Naive thymus-derived CD4-positive, alpha-beta T cell (primary cell): ENCODE measurements around the gene ICA1L. TPM values are rescaled to one million over a fixed set of nuclear protein-coding genes. Genes with fewer than 3 reads are reported as not detected.
"Not testable (repeated sequence)": the region's sequence is repeated elsewhere in the genome, so short reads cannot be mapped to it uniquely, and the experiment has no call there.

Source experiments
- ATAC-seq: fragments of 150-1000 bp; cut with Tn5 transposase; 2 replicates; pipeline ENCODE4 v1.10.0; 2021; ENCODE audit warnings: mild to moderate bottlenecking, moderate library complexity
- CTCF ChIA-PET: fragments of 350-600 bp; sonication (Branson Sonifier 250); formaldehyde crosslinking; loops from one replicate; lab custom pipeline; 2021; ENCODE audit warnings: antibody characterized with exemption; lab: Charles Lee
- POLR2A ChIA-PET: fragments of 350-600 bp; sonication (Branson Sonifier 250); formaldehyde crosslinking; loops from one replicate; lab custom pipeline; 2021; ENCODE audit warnings: antibody characterized with exemption, inconsistent platforms; lab: Charles Lee
- DNase-seq, 9 donors: peaks; one replicate each; pipeline versions ENCODE4 v3.0.0 to v3.0.0-alpha.2; 2020 to 2022; ENCODE audit warnings: mixed read lengths in 1 of 9
- H3K27ac ChIP-seq: one replicate; pipeline ENCODE4 v1.7.0; 2013; ENCODE audit warnings: mild to moderate bottlenecking, low read depth, low read length, moderate library complexity
- H3K27me3 ChIP-seq, 2 donors: one replicate each; pipeline ENCODE4 v1.7.0; 2013; ENCODE audit warnings: low read length in 2 of 2, mild to moderate bottlenecking in 2 of 2, moderate library complexity in 2 of 2; ENCODE audit not compliant: control insufficient read depth in 2 of 2, insufficient read depth in 2 of 2
- H3K36me3 ChIP-seq, 3 experiments: 1 replicate in 2 of 3; 2 replicates in 1 of 3; pipeline ENCODE4 v1.7.0; 2013; ENCODE audit warnings: low read length in 3 of 3, mild to moderate bottlenecking in 3 of 3, moderate library complexity in 1 of 3; ENCODE audit not compliant: insufficient read depth in 3 of 3, control insufficient read depth in 2 of 3
- H3K4me1 ChIP-seq, 2 donors: one replicate each; pipeline ENCODE4 v1.7.0; 2013; ENCODE audit warnings: low read length in 2 of 2, mild to moderate bottlenecking in 2 of 2, moderate library complexity in 1 of 2; ENCODE audit not compliant: control insufficient read depth in 2 of 2, insufficient read depth in 2 of 2
- H3K4me3 ChIP-seq: 2 replicates; pipeline ENCODE4 v1.7.0; 2013; ENCODE audit warnings: mild to moderate bottlenecking, low read length
- H3K9me3 ChIP-seq, 3 experiments: 1 replicate in 2 of 3; 2 replicates in 1 of 3; pipeline ENCODE4 v1.7.0; 2013; ENCODE audit warnings: low read length in 3 of 3; ENCODE audit not compliant: control insufficient read depth in 2 of 3
- H3K27ac Mint-ChIP-seq, 9 donors: one replicate each; pipeline ENCODE4 v1.8.0; 2020 to 2022; ENCODE audit warnings: mixed read lengths in 9 of 9, mild to moderate bottlenecking in 8 of 9, moderate library complexity in 5 of 9, inconsistent platforms in 2 of 9
- H3K27me3 Mint-ChIP-seq, 5 donors: one replicate each; pipeline ENCODE4 v1.8.0; 2021 to 2022; ENCODE audit warnings: mixed read lengths in 5 of 5, mild to moderate bottlenecking in 1 of 5
- H3K36me3 Mint-ChIP-seq, 5 donors: one replicate each; pipeline ENCODE4 v1.8.0; 2020 to 2022; ENCODE audit warnings: mixed read lengths in 5 of 5, mild to moderate bottlenecking in 3 of 5, inconsistent platforms in 1 of 5
- H3K4me1 Mint-ChIP-seq, 7 donors: one replicate each; pipeline ENCODE4 v1.8.0; 2020 to 2022; ENCODE audit warnings: mixed read lengths in 7 of 7, mild to moderate bottlenecking in 3 of 7, inconsistent platforms in 1 of 7
- H3K4me3 Mint-ChIP-seq, 10 donors: one replicate each; pipeline ENCODE4 v1.8.0; 2020 to 2022; ENCODE audit warnings: mild to moderate bottlenecking in 10 of 10, mixed read lengths in 10 of 10, moderate library complexity in 6 of 10, inconsistent platforms in 2 of 10
- H3K9me3 Mint-ChIP-seq, 11 donors: one replicate each; pipeline ENCODE4 v1.8.0; 2020 to 2022; ENCODE audit warnings: mixed read lengths in 11 of 11, mild to moderate bottlenecking in 4 of 11, inconsistent platforms in 1 of 11, moderate library complexity in 1 of 11
- intact Hi-C, 2 donors: fragments of 100-400 bp; cut with micrococcal nuclease; formaldehyde crosslinking; loops; one replicate each; pipeline ENCODE4 v1.15.1; 2023
- polyA plus RNA-seq, 2 donors: library from polyadenylated mRNA; unstranded; fragments of 300-500 nt; fragmentation: Illumina TruSeq; gene quantifications; one replicate each; pipeline ENCODE4 v1.2.3, GENCODE V29; 2021
- total RNA-seq, 6 experiments: library from RNA in 5 of 6; stranded (reverse) in 5 of 6; gene quantifications; 1 replicate in 5 of 6; 2 replicates in 1 of 6; pipeline ENCODE4 v1.2.3 and lab custom pipeline; 2021 to 2026

The ICA1L gene
- total and polyA plus RNA-seq, 7 experiments from 2014 or later, result 0.65 to 4.6 (median 2.4) TPM

DNA sequence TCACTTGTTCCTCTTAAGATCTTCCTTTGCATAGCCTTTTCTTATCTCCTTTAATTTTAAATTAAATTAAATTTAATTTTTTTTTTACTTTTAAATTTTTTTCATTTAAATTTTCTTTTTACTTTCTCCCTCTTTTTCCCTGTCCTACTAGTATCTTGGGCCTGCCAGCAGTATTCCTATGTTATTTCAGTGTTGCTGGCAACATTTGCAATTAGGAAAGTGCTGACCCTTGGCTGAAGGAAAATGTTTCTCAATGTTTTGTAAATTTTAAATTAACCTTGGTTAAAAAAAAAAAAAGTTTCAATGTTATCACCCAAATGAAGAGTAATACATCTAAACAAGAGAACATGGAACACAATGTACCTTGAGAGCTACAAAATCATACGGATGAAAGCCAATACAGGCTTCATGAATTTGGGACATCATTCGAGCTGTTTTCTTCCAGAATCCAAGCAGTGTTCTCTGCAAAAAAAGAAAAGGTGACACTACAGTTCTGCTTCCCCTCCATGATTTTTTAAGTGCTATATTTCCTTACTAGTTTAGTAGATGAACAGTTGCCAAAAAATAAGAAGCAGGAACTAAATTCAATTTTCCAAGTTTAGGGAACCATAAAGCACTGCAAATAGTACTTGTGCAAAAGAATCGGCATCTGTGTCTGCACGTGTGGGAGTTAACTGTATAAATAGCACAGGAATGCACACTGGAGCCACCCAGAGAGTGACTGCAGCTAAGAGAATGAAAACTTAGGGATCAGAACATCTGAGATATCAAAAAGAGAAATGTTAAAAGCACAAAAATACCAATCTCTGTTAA is 55.8 kb downstream of the ICA1L start:
- intact Hi-C loops, result no loop called here
- Mint-ChIP-seq H3K4me1 (peaks cover 0 to 1% (median 0%) of the 10 kb centered on the region in 7 donors), H3K4me3 (no peak overlapping the region), H3K27me3 (no peaks in the 10 kb centered on the region), H3K36me3 (peaks cover 11 to 27% (median 19%) of the 10 kb centered on the region in 5 donors), H3K27ac (no peak overlapping the region), H3K9me3 (peaks cover 1 to 20% (median 8%) of the 10 kb centered on the region in 11 donors)
- ChIA-PET POLR2A (interaction anchor here (0.6 kb wide), 1 partner anchor 25 kb away, joined by 3 read pairs; no protein-coding TSS in a partner anchor), CTCF (interaction anchor here (1.6 kb wide), 1 partner anchor 227 kb away, joined by 4 read pairs; no protein-coding TSS in a partner anchor)
- Histone ChIP-seq H3K27me3 (no peaks in the 10 kb centered on the region), H3K27ac (no peak overlapping the region), H3K4me3 (no peak overlapping the region), H3K36me3 (no peaks in the 10 kb centered on the region), H3K4me1 (no peaks in the 10 kb centered on the region), H3K9me3 (peaks cover 0 to 4% (median 0%) of the 10 kb centered on the region in 3 experiments)
- ATAC-seq, result no peak
- no peak for DNase-seq

DNA sequence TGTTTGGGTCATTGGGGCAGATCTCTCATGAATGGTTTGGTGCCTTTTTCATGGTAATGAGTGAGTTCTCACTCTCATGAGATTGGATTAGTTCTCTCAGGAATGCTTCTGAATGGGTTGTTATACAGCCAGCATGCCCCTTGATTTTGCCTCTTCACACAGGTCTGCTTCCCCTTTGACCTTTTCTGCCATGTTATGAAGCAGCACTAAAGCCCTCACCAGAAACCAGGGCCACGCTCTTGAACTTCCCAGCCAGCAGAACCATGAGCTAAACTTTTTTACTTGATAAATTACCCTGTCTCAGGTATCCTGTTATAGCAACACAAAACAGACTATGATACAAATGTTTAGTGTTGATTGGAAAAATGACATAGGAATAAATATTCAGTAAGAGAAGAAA is 57.3 kb downstream of the ICA1L start:
- Mint-ChIP-seq H3K36me3 (peaks cover 12 to 37% (median 20%) of the 10 kb centered on the region in 5 donors), H3K27ac (no peak overlapping the region), H3K9me3 (peaks cover 2 to 31% (median 8%) of the 10 kb centered on the region in 11 donors), H3K4me1 (peaks cover 0 to 1% (median 0%) of the 10 kb centered on the region in 7 donors), H3K27me3 (no peaks in the 10 kb centered on the region), H3K4me3 (no peak overlapping the region)
- no peaks in the 10 kb centered on the region for H3K27me3 ChIP-seq
- intact Hi-C loops, result no loop called here
- ChIA-PET CTCF (interaction anchor here (1.6 kb wide), 1 partner anchor 226 kb away, joined by 4 read pairs; no protein-coding TSS in a partner anchor), POLR2A (interaction anchor here (0.6 kb wide), 1 partner anchor 212 kb away, joined by 3 read pairs; no protein-coding TSS in a partner anchor)
- H3K9me3 ChIP-seq, result peaks cover 0 to 4% (median 0%) of the 10 kb centered on the region in 3 experiments
- no peak overlapping the region for H3K4me3 ChIP-seq
- no peaks in the 10 kb centered on the region for H3K4me1 ChIP-seq
- no peak overlapping the region for H3K27ac ChIP-seq
- no peaks in the 10 kb centered on the region for H3K36me3 ChIP-seq
- no peak for ATAC-seq
- no peak for DNase-seq

- Mint-ChIP-seq H3K27ac (no peak overlapping the region), H3K4me1 (peaks cover 0 to 4% (median 0%) of the 10 kb centered on the region in 7 donors), H3K36me3 (peaks cover 20 to 45% (median 29%) of the 10 kb centered on the region in 5 donors), H3K9me3 (peaks cover 2 to 38% (median 13%) of the 10 kb centered on the region in 11 donors), H3K4me3 (no peak overlapping the region), H3K27me3 (no peaks in the 10 kb centered on the region)
- Histone ChIP-seq H3K4me3 (no peak overlapping the region), H3K4me1 (no peaks in the 10 kb centered on the region), H3K9me3 (peaks cover 0 to 4% (median 0%) of the 10 kb centered on the region in 3 experiments), H3K27me3 (no peaks in the 10 kb centered on the region), H3K36me3 (no peaks in the 10 kb centered on the region), H3K27ac (no peak overlapping the region)
- ATAC-seq, result no peak
- ChIA-PET POLR2A (no interaction called here), CTCF (no interaction called here)
- intact Hi-C loops, result no loop called here
- no peak for DNase-seq
Measured at GRCh38 chr2:202813387-202813786, 58.2 kb downstream of the ICA1L start.

DNA sequence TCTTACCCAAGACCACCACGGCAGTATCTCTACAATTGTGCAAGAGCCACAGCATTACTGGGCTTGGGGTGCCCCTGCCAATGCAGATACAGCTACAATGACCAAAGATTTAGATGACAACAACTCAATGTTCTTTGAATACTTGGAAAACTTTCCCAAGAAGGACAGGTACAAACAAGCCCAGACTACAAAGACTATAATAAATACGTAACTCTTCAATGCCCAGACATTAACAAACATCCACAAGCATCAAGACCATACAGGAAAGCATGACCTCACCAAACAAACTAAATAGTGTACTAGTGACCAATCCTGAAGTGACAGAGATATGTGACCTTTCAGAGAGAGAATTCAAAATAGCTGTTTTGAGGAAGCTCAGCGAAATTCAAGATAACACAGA is 62.8 kb downstream of the ICA1L start:
- POLR2A ChIA-PET, result interaction anchor here (0.6 kb wide), 1 partner anchor 12 kb away, joined by 3 read pairs; no protein-coding TSS in a partner anchor
- H3K36me3 Mint-ChIP-seq, result peaks cover 19 to 68% (median 44%) of the 10 kb centered on the region in 5 donors
- Histone ChIP-seq H3K36me3 (no peaks in the 10 kb centered on the region), H3K4me1 (no peaks in the 10 kb centered on the region), H3K27me3 (no peaks in the 10 kb centered on the region), H3K27ac (no peak overlapping the region), H3K4me3 (no peak overlapping the region), H3K9me3 (no peaks in the 10 kb centered on the region)
- DNase-seq (no peak), ATAC-seq (no peak)
- peaks cover 0 to 4% (median 0%) of the 10 kb centered on the region in 7 donors for H3K4me1 Mint-ChIP-seq
- CTCF ChIA-PET, result no interaction called here
- intact Hi-C loops, result no loop called here
- H3K27ac Mint-ChIP-seq, result peak overlapping the region in 1 of 9 donors; percentile 77
- H3K27me3 Mint-ChIP-seq, result no peaks in the 10 kb centered on the region
- H3K4me3 Mint-ChIP-seq, result no peak overlapping the region
- H3K9me3 Mint-ChIP-seq, result peaks cover 0 to 30% (median 10%) of the 10 kb centered on the region in 11 donors

- H3K27me3 ChIP-seq, H3K27ac ChIP-seq, H3K9me3 ChIP-seq, H3K4me1 Mint-ChIP-seq, H3K4me3 ChIP-seq, POLR2A ChIA-PET, H3K4me1 ChIP-seq, H3K36me3 ChIP-seq, ATAC-seq, H3K27me3 Mint-ChIP-seq, DNase-seq, intact Hi-C loops, H3K4me3 Mint-ChIP-seq: not testable (repeated sequence)
- Mint-ChIP-seq H3K27ac (peak overlapping the region in 1 of 9 donors; percentile 17), H3K36me3 (peaks cover 18 to 67% (median 46%) of the 10 kb centered on the region in 5 donors), H3K9me3 (peaks cover 0 to 23% (median 10%) of the 10 kb centered on the region in 11 donors)
- CTCF ChIA-PET, result interaction anchor here (0.6 kb wide), 1 partner anchor 155 kb away, joined by 3 read pairs; no protein-coding TSS in a partner anchor
Measured at GRCh38 chr2:202807431-202808138, 64.0 kb downstream of the ICA1L start.

- H3K9me3 ChIP-seq, H3K4me1 ChIP-seq, H3K27ac Mint-ChIP-seq, DNase-seq, H3K36me3 ChIP-seq, H3K27me3 ChIP-seq, H3K4me3 ChIP-seq, POLR2A ChIA-PET, H3K27ac ChIP-seq, intact Hi-C loops, CTCF ChIA-PET, ATAC-seq, H3K27me3 Mint-ChIP-seq, H3K4me3 Mint-ChIP-seq: not testable (repeated sequence)
- H3K36me3 Mint-ChIP-seq, result peaks cover 19 to 77% (median 53%) of the 10 kb centered on the region in 5 donors
- peaks cover 0 to 20% (median 9%) of the 10 kb centered on the region in 11 donors for H3K9me3 Mint-ChIP-seq
- H3K4me1 Mint-ChIP-seq, result peaks cover 0 to 12% (median 0%) of the 10 kb centered on the region in 7 donors
Measured at GRCh38 chr2:202805911-202806310, 65.7 kb downstream of the ICA1L start.
